ENCODE data around the gene MYO16. TPM values are rescaled to one million over a fixed set of nuclear protein-coding genes. Genes with fewer than 3 reads are reported as not detected.
"Not testable (repeated sequence)": the region's sequence is repeated elsewhere in the genome, so short reads cannot be mapped to it uniquely, and the experiment has no call there.

The MYO16 gene
- polyA plus RNA-seq, 4 donors = 0.26 to 0.54 (median 0.43) TPM

DNA sequence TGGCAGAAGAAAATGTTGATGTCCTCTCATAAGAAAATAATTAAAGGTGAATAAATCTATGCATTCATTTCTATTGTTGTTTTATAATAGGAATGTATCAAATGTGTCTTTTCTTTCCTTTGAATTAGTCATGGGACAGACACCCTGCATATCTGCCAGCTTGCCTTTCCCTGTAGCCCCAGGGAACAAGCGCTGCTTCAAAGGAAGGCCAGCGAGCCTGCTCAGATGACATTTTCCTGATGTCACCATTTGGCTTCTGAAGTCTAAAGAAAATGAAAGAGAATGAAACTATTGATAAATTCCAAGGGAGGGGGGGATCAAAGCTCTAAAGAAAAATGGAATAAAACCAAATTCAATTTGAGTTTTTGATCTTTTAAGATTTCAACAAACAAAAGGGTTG is 582.2 kb downstream of the MYO16 start:
- no peak for DNase-seq (ENCODE audit: low read depth in 4 of 4, low spot score in 3 of 4)

DNA sequence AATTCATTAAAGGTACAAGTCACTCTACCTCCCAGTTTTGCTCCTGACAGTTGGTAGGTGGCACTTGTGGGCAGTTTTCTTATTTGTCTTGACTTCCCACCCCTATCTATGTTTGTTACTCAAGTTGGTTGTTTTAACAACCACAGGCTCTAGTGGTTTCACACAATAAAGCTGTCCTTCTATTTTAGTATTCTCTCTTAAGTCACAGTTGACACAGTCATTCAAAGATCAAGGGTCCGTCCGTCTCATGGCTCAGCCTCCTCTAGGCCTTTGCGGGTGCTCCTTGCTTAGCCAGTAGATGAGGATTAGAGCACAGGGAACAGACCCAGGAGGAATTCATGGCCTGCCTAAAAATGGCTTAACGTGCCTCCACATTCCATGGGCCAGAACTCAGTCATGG is 583.2 kb downstream of the MYO16 start:
- DNase-seq (ENCODE audit: low read depth in 4 of 4, low spot score in 3 of 4) = peak in 3 of 4 donors; percentile 8 to 30 (median 10)

DNA sequence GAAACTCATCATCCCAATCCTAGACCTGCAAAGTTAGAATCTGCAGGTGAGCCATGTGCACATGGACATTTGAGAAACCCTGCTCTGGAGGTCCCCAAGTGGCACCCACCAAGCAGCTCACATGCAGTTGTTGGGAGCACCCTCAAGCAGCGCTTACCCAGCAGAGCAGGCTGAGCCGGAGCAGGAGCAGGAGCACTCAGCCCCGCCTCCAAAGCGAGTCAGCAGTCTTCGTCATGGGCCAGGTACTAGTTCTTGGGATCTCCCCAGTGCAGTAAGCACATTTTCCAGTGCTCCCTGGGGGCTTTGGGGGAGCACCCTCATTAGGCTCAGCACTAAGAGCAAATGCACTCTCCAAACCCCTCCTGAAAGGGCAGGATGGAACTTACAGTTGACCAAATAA is 584.3 kb downstream of the MYO16 start:
- no peak for DNase-seq (ENCODE audit: low read depth in 4 of 4, low spot score in 3 of 4)

DNA sequence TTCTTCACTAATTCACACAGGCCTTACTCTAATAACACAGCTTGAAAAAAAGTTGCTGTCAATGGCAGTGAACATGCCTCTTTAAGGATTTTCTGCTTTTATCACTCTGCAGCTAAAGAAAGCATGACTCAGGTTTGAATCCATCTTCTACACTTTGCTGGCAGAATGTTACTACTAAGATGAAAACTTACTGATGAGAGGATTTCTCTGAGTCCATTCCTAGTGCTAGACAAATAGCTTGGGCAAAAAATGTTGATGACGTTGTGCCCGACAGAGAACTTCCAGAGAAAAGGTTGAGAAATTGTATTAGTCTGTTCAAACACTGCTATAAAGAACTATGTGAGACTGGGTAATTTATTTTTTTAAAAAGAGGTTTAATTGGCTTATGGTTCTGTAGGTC is 585.0 kb downstream of the MYO16 start:
- DNase-seq (ENCODE audit: low read depth in 4 of 4, low spot score in 3 of 4) = no peak

DNA sequence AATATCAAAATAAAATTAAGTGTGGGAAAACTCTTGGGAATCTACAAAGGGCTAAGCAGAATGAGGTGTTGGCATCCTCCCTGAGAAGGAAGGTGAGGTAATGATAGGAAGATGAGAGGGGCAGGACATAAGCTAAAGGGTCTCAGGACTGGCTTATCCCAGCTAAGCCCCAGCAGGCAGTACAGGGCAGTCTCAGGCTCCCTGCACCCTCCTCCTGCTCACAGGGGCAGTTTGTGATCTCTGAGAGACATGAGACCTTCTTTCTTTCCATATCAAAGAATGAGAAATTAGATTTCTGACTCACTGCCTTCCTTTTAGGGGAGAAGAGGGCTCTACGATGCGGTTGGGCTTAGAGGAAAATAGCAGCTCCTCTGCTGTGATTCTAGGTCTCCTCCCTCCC is 586.0 kb downstream of the MYO16 start:
- no peak for DNase-seq (ENCODE audit: low read depth in 4 of 4, low spot score in 3 of 4)

DNA sequence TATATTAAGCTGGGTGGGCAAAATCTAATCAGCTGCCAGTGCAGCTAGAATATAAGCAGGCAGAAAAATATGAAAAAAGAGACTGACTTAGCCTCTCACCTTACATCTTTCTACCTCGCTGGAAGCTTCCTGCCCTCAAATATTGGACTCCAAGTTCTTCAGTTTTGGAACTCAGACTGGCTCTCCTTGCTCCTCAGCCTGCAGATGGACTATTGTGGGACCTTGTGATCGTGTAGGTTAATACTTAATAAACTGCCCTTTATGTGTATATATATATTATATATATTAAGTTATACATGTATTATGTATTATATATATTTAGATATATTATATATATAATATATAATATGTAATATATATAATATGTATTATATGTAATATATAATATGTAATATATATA is 588.1 kb downstream of the MYO16 start:
- not testable (repeated sequence) for DNase-seq (ENCODE audit: low read depth in 4 of 4, low spot score in 3 of 4)

DNA sequence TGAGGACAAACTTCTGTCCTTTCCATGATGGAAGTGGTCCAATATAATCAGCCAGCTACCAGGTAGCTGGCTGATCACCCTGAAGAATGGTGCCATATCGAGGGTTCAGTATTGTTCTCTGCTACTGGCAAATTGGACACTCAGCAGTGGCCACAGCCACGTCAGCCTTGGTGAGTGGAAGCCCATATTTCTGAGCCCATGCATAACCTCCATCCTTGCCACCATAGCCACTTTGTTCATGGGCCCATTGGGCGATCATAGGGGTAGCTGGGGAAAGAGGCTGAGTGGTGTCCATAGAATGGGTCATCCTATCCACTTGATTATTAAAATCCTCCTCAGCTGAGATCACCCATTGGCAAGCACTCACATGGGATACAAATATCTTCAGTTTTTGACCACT is 591.2 kb downstream of the MYO16 start:
- no peak for DNase-seq (ENCODE audit: low read depth in 4 of 4, low spot score in 3 of 4)

DNA sequence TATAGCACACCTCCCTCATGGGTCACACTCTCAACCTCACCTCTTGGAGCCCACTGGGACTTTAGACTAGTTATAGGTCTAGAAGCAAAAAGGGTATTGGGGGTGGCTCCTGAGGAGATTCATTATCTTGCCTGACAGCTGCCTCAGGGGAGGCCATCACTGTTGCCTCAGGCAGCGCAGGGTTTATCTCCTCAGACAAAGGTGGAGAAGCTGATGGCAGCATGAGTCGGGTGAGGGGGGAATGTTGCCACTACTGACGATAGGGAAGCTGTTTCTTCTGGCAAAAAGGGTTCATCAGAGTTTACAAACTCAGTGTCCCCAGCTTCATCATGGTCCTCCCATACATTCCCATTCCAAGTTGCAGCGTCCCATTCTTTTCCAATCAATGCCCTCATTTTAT is 594.6 kb downstream of the MYO16 start:
- no peak for DNase-seq (ENCODE audit: low read depth in 4 of 4, low spot score in 3 of 4)

DNA sequence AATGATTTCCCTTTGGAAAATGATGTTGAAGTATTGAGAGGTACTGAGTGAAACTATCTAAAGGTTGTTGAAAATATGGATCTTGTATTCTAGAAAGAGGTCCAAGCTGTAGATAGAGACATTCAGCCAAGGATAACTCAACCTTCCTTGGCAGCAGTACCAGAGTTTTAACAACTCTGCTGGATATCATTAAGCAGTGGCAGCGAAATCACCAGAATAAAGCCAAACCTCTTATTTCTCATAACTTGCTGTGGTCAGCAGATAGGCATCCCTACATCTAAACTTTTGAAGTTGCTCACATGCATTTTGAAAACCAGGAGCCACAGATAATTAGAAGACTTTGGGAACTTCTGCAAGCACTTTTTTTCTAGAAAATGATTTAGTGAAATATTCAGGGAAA is 597.2 kb downstream of the MYO16 start:
- DNase-seq (ENCODE audit: low read depth in 4 of 4, low spot score in 3 of 4) = no peak

DNA sequence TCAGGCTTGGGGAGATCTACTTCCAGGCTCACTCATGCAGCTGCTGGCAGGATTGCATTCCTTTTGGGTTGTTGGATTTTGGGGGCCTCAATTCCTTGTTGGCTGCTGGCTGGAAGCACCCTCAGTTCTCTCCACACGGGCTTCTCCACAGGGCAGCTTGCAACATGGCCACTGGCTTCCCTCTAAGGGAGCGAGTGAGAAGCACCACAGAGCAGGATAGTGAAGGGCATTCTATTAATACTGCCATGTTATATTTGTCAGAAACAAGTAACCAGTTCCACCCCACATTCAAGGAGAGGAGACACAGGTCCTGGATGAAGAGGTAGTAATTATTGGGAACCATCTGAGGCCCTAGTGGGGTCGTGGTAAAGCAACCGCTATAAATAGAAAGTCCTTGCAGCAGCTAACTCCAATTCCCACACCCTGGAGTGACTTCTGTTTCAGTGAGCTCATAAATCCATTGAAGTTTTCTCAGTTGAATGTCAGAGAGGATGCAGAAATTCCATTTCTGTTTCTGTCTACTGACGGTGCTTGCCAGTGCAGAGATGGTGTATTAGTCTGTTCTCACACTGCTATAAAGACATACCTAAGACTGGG is 598.0 kb downstream of the MYO16 start:
- DNase-seq (ENCODE audit: low read depth in 4 of 4, low spot score in 3 of 4) = no peak

DNA sequence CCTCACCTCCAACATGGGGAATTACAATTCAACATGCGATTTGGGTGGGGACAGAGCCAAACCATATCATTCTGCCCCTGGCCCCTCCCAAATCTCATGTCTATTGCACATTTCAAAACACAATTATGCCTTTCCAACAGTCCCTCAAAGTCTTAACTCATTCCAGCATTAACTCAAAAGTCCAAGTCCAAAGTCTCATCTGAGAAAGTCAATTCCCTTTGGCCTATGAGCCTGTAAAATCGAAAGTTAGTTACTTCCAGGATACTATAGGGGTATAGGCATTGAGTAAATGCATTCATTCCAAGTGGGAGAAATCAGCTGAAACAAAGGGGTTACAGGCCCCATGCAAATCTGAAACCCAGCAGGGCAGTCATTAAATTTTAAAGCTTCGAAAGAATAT is 598.8 kb downstream of the MYO16 start:
- no peak for DNase-seq (ENCODE audit: low read depth in 4 of 4, low spot score in 3 of 4)

DNA sequence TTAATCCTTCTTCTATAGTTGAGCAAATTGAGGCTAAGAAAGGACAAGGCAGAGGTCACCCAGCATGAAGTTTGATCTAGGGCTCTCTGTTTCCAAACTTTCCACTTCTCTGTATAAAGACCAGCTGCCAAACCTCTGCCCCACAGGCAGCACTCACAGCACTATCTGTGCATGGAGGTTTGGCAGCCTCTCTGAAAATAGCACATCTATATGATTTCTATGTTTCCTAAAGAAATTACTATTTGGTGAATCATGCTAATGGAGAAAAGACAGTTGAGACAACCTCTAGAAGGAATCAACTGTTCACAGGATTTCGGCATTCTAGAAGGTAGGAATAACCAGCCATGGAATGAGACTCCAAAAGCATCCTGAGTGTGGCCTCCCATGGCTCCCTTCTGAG is 602.5 kb downstream of the MYO16 start:
- DNase-seq (ENCODE audit: low read depth in 4 of 4, low spot score in 3 of 4) = no peak

DNA sequence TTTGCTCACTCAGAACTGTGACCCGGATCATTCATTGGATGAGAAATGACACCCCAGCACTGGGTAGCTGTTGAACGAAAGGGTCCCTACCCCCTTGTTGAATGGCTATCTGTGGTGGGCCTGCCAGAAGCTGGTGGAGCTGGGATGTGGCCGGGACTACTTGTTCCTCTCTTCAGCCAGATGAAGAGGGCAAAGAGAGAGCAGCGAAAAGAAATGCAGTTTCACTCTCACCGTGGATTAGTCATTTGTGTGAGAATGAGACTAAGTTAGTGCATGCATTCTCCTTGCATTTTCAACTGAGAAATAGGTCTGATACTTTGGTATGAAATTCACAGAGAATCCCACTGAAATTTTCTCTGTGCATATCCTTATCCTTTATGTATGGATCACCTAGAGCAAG is 603.9 kb downstream of the MYO16 start:
- no peak for DNase-seq (ENCODE audit: low read depth in 4 of 4, low spot score in 3 of 4)

DNA sequence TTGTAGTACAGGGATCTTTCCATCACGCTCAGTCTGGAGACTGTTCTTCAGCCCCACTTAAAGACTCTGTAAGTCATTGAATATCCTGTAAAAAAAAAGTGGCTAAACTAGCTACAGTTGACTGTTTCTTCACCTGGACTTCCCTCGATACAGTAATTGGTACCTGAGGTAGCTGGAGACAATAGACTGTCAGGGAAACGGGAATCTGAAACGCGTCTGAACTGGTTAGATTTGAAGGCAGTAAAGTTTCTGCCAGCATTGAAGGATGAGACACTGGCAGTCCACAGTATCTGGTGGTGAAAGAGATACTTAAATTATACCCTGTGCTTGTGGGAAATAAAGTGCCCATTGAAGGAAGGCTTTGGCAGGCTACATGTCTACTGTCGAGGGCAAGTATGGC is 606.5 kb downstream of the MYO16 start:
- no peak for DNase-seq (ENCODE audit: low read depth in 4 of 4, low spot score in 3 of 4)

DNA sequence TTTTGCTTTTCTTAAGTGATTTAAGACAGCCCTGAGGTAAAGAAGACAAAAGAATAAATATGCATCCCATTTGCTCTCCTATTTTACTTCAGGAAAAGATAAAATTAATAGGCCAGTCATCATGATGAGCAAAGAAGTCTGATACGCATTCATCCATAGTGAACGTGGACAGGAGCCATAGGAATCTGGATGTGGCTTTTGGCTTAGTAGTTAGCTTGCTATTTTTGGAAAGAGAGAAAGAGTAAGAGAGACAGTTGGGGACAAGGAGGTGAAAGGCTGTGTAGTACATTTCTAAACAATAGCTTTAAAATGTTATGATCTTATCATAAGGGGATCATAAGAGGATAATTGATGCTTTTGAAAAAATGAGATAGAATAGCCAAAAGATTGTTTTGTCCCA is 611.7 kb downstream of the MYO16 start:
- DNase-seq (ENCODE audit: low read depth in 4 of 4, low spot score in 3 of 4) = no peak

DNA sequence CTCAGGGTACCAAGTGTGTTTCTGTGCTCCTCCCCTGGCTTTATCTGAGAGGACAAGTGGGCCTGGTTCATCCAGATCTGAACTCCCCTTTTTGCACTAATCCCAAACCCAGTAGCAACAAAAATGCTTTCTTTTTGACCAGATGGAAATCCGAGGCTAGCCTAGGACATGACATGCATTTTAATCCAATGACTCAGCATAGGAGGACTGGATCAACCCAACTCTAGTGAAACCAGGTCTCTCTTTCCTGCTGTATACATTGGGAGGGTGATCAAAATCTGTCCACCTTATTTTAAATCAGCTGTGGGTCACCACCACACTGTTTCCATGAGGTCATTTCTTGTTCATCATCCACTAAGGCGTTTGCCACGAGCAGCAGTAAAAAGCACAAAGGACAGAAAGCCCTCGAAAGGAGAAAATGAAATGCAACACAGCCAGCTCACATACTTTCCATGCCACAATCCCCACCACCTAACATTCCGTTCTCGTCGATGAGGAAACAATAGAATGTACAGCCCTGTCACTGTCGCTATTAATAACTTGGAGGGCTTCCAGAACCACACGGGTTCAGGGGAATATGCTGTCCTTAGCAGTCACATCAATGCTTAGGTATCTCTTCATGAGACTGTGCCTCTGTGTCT is 614.0 kb downstream of the MYO16 start:
- DNase-seq (ENCODE audit: low read depth in 4 of 4, low spot score in 3 of 4) = no peak

DNA sequence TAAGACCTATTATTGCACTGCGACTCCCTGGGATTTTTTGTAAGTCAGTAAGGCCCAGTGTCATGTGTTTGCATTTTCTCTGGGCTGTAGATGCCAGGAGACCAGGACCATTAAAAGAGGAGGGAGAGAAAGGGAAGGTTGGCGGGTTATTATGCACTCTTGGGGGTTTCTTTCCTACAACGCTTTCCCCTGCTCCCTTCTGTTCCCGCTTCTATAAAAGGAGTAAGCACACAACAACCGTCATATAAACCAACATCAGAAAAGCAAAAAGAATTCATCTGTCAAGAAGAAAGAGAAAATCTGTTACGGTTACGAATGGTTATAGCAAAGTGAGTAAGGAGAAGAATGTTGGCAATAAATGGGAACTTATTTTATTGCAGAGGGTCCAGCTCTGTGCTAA is 615.2 kb downstream of the MYO16 start:
- no peak for DNase-seq (ENCODE audit: low read depth in 4 of 4, low spot score in 3 of 4)

DNA sequence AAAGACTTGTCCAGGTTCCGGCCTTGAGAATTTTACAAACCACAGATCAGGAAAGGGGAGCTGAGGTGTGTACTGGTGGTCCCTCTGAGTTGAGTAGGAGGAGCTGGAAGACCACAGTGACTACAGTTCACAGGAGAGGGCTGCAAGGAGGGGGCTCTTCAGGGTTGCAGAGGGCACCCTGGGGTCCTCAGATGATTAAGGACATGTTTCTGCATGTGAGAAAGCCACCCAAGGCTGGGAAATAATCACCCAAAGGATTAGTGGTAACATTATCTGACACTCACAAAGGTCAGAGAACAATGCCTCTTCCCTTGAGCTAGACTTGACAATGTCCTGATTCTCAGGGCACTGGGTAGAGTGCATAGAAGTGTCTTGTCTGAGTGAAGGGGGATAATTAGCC is 616.6 kb downstream of the MYO16 start:
- DNase-seq (ENCODE audit: low read depth in 4 of 4, low spot score in 3 of 4) = no peak

DNA sequence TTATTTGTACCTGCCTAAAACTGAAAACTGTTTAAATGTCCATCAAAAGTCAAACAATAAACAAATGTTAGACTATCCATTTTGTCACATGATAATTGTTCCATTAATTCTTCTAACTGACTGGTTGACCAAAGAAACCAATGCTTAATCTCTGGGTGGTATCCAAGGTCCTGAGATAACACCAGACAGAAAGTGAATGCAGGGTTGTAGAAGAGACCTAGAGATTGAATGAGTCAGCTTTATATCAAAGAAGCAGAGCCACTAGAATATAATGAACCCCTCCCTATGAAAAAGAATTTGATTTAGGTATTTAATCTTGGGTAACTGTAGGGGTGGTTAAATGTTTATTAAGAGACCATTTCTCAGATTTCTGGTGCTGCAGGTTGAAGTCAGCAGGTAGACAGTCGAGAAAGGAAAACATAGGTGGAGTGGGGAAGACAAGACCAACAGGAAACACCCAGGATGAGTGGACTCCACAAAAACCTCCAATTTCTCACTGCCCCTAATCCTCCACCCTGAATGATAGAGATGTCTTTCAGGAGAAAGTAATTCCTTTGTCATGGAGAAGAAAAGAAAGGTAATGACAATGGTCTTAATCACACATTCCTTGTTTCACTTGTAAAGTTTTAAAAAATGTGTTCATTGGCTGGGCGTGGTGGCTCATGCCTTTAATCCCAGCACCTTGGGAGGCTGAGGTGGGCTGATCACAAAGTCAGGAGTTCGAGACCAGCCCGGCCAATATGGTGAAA is 620.5 kb downstream of the MYO16 start:
- no peak for DNase-seq (ENCODE audit: low read depth in 4 of 4, low spot score in 3 of 4)

DNA sequence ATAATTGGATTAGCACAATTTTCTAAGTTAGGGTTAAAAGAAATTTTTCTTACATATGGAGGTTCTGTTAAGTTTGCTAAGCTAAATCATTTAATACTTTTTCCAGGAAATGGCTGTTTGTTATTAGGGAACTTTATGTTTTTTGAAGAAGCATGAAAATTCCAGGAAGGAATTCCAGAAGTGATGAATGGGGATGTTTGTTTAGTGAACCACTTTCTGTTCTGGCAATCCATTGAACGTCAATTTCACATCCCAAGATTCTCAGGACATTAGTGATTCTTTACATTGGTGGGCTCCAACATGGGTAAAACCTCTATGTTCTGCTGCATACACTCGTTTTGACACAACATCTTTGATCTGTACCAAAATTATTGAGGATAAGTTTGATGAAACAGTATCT is 622.5 kb downstream of the MYO16 start:
- DNase-seq (ENCODE audit: low read depth in 4 of 4, low spot score in 3 of 4) = no peak

DNA sequence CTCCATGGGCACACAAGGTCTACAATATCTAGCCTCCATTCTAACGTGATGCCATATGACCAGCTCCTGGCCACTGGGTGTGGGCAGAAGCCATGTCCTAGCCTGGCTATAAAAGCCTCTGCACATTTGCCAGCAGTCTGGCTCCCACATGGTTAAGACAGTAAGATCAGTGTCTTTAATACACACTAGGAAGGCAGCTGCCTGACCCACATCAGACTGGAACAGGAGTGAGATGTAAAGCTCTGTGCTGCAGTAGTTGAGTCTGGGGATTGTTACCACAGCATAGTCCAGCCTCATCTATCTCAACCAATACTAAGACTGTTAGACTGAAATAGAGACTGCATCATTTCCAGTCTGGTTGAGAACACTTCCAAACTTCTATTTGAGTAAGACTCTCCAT is 623.9 kb downstream of the MYO16 start:
- no peak for DNase-seq (ENCODE audit: low read depth in 4 of 4, low spot score in 3 of 4)

DNA sequence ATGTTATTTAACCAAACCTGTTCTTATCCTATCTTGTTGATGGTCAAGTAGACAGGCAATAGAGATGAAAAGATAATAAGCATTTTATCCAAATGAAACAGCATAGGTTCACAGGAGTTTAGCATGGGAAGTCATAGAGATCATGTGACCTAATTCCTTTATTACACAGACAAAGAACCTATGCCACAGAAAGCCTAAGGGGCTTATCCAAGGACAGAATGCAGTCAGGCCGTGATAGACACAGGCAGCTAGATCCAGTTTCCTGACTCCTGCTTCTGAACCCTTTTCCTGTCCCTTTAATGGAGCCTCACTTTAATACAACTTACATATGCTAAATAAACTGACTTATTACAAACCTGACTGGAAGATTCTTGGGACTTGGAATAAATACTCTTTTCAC is 624.9 kb downstream of the MYO16 start:
- DNase-seq (ENCODE audit: low read depth in 4 of 4, low spot score in 3 of 4) = no peak

Data from left renal pelvis (tissue), 4 donors.